ENCODE measurements around the gene FOXP3. TPM values are rescaled to one million over a fixed set of nuclear protein-coding genes. Genes with fewer than 3 reads are reported as not detected.

Gene FOXP3
- total and polyA plus RNA-seq, 2 experiments from 2014 or later: 0.03 TPM; not detected in 1

- Histone ChIP-seq H2AFZ (no peak overlapping the region), H3K27ac (no peak overlapping the region), H3K4me2 (no peak overlapping the region), H3K27me3 (no peaks in the 10 kb centered on the region), H3K36me3 (replicated peaks; ENCODE audit: insufficient read depth, low read depth) (no peaks in the 10 kb centered on the region), H3K4me3 (no peak overlapping the region), H3K9me2 (replicated peaks; ENCODE audit: insufficient read depth) (no peaks in the 10 kb centered on the region), H4K20me1 (ENCODE audit: insufficient read depth, poor library complexity, severe bottlenecking) (no peaks in the 10 kb centered on the region), H3K4me1 (ENCODE audit: insufficient read depth) (no peaks in the 10 kb centered on the region), H3K9me3 (ENCODE audit: low read depth) (no peaks in the 10 kb centered on the region), H3K79me2 (no peaks in the 10 kb centered on the region)
- 89% methylated on average over 13 of the region's 13 CpGs for WGBS (ENCODE audit: low lambda C conversion rate, missing lambda C conversion rate)
- no peak for TF ChIP-seq EZH2 (IDR thresholded peaks at IDR 0.05; ENCODE audit: borderline replicate concordance)
- no peak for TF ChIP-seq EZH2phosphoT487 (IDR thresholded peaks at IDR 0.05; ENCODE audit: low read depth, severe bottlenecking, unreplicated experiment)
- no peak for TF ChIP-seq CTCF (IDR thresholded peaks at IDR 0.05; ENCODE audit: poor library complexity)
- no peak for DNase-seq (ENCODE audit: low spot score)
These were observed 59.1 kb downstream of the FOXP3 start for GRCh38 chrX:49205443-49205842.

- no peaks in the 10 kb centered on the region for H3K9me3 ChIP-seq (ENCODE audit: low read depth)
- WGBS (ENCODE audit: low lambda C conversion rate, missing lambda C conversion rate): 45% methylated on average over 3 of the region's 4 CpGs
- H2AFZ ChIP-seq: no peak overlapping the region
- H3K9me2 ChIP-seq (replicated peaks; ENCODE audit: insufficient read depth): no peaks in the 10 kb centered on the region
- no peak overlapping the region for H3K27ac ChIP-seq
- no peaks in the 10 kb centered on the region for H3K36me3 ChIP-seq (replicated peaks; ENCODE audit: insufficient read depth, low read depth)
- H3K4me3 ChIP-seq: no peak overlapping the region
- H3K4me2 ChIP-seq: no peak overlapping the region
- H3K4me1 ChIP-seq (ENCODE audit: insufficient read depth): no peaks in the 10 kb centered on the region
- no peaks in the 10 kb centered on the region for H3K27me3 ChIP-seq
- H3K79me2 ChIP-seq: no peaks in the 10 kb centered on the region
- DNase-seq (ENCODE audit: low spot score): no peak
- TF ChIP-seq EZH2phosphoT487 (IDR thresholded peaks at IDR 0.05; ENCODE audit: low read depth, severe bottlenecking, unreplicated experiment) (no peak), EZH2 (IDR thresholded peaks at IDR 0.05; ENCODE audit: borderline replicate concordance) (no peak), CTCF (IDR thresholded peaks at IDR 0.05; ENCODE audit: poor library complexity) (no peak)
- no peaks in the 10 kb centered on the region for H4K20me1 ChIP-seq (ENCODE audit: insufficient read depth, poor library complexity, severe bottlenecking)
These were observed 59.8 kb downstream of the FOXP3 start for GRCh38 chrX:49204709-49205108.

- no peaks in the 10 kb centered on the region for H3K79me2 ChIP-seq
- no peak overlapping the region for H2AFZ ChIP-seq
- H4K20me1 ChIP-seq (ENCODE audit: insufficient read depth, poor library complexity, severe bottlenecking): no peaks in the 10 kb centered on the region
- H3K9me2 ChIP-seq (replicated peaks; ENCODE audit: insufficient read depth): no peaks in the 10 kb centered on the region
- H3K36me3 ChIP-seq (replicated peaks; ENCODE audit: insufficient read depth, low read depth): no peaks in the 10 kb centered on the region
- no peak overlapping the region for H3K4me3 ChIP-seq
- 81% methylated on average over 6 of the region's 6 CpGs for WGBS (ENCODE audit: low lambda C conversion rate, missing lambda C conversion rate)
- DNase-seq (ENCODE audit: low spot score): no peak
- no peak overlapping the region for H3K27ac ChIP-seq
- H3K4me2 ChIP-seq: no peak overlapping the region
- TF ChIP-seq EZH2phosphoT487 (IDR thresholded peaks at IDR 0.05; ENCODE audit: low read depth, severe bottlenecking, unreplicated experiment) (no peak), CTCF (IDR thresholded peaks at IDR 0.05; ENCODE audit: poor library complexity) (no peak), EZH2 (IDR thresholded peaks at IDR 0.05; ENCODE audit: borderline replicate concordance) (no peak)
- H3K9me3 ChIP-seq (ENCODE audit: low read depth): no peaks in the 10 kb centered on the region
- no peaks in the 10 kb centered on the region for H3K27me3 ChIP-seq
- no peaks in the 10 kb centered on the region for H3K4me1 ChIP-seq (ENCODE audit: insufficient read depth)
These were observed 60.5 kb downstream of the FOXP3 start for GRCh38 chrX:49204017-49204416.

- Histone ChIP-seq H2AFZ (no peak overlapping the region), H3K4me3 (no peak overlapping the region), H3K79me2 (no peaks in the 10 kb centered on the region), H3K9me3 (ENCODE audit: low read depth) (no peaks in the 10 kb centered on the region), H4K20me1 (ENCODE audit: insufficient read depth, poor library complexity, severe bottlenecking) (no peaks in the 10 kb centered on the region), H3K27ac (no peak overlapping the region), H3K27me3 (no peaks in the 10 kb centered on the region), H3K36me3 (replicated peaks; ENCODE audit: insufficient read depth, low read depth) (no peaks in the 10 kb centered on the region), H3K4me2 (no peak overlapping the region), H3K4me1 (ENCODE audit: insufficient read depth) (no peaks in the 10 kb centered on the region), H3K9me2 (replicated peaks; ENCODE audit: insufficient read depth) (no peaks in the 10 kb centered on the region)
- TF ChIP-seq CTCF (IDR thresholded peaks at IDR 0.05; ENCODE audit: poor library complexity) (no peak), EZH2phosphoT487 (IDR thresholded peaks at IDR 0.05; ENCODE audit: low read depth, severe bottlenecking, unreplicated experiment) (no peak), EZH2 (IDR thresholded peaks at IDR 0.05; ENCODE audit: borderline replicate concordance) (no peak)
- no peak for DNase-seq (ENCODE audit: low spot score)
- 68% methylated on average over 3 of the region's 3 CpGs for WGBS (ENCODE audit: low lambda C conversion rate, missing lambda C conversion rate)
These were observed 61.0 kb downstream of the FOXP3 start for GRCh38 chrX:49203536-49203935.

All from hepatocyte (in vitro differentiated cells).